GM12878 (cell line): ENCODE data around the gene SEMA3G.

Source experiments
- CTCF ChIP-seq, 3 experiments: IDR thresholded peaks in 2 of 3; conservative IDR thresholded peaks in 1 of 3; 2 replicates each; pipeline ENCODE4 v1.5.1; 2011; ENCODE audit warnings: low read depth in 3 of 3, low read length in 3 of 3, mild to moderate bottlenecking in 3 of 3, control low read depth in 2 of 3, moderate library complexity in 2 of 3, inconsistent platforms in 1 of 3, mixed read lengths in 1 of 3; ENCODE audit not compliant: control insufficient read depth in 2 of 3, insufficient read depth in 1 of 3; ENCODE audit errors: extremely low read depth in 1 of 3
- EZH2 ChIP-seq: IDR thresholded peaks from 2 replicates; pipeline ENCODE4 v1.6.1; 2012; ENCODE audit warnings: low read depth, mild to moderate bottlenecking, control low read depth, inconsistent platforms, low read length, borderline replicate concordance; ENCODE audit not compliant: control insufficient read depth
- POLR2A ChIP-seq: IDR thresholded peaks from 2 replicates; pipeline ENCODE4 v1.6.1; 2011; ENCODE audit warnings: low read depth, mild to moderate bottlenecking, low read length
- USF1 ChIP-seq: IDR thresholded peaks from 2 replicates; pipeline ENCODE4 v1.6.1; 2011; ENCODE audit warnings: borderline replicate concordance, low read depth, mild to moderate bottlenecking, moderate library complexity, mixed read lengths, low read length; ENCODE audit not compliant: insufficient read depth; ENCODE audit errors: extremely low read length

DNA sequence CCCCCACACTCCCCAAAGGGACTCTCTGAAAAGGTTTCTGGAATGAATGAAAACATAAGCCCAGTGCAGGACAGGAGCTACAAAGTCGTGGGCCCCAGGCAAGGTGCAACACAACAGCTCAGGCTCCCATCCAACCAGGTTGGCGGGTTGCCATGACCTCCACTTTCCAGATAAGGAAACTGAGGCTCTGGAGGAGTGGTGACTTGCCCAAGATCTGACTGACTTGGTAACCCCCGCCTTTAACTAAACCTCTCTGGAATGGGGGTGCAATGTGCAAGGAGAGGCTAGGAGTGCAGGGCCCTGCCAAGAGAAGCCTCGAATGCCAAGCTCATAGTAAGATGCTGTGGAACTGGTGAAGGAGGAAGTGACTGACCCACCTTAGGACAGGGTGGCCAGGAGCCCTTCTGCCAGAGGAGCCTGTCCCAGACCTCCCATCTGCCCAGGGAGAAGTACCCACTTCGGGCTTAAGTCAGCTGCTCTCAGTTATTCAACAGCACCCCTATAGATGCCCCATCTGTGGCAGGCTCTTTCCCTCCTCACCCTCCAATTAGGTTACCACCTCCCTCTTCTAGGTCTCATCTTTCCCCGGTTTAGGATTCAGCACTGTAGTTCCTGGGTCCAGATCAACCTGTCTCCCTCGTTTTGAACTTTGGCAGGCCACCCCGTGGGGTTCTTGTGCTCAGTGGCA lies 9.5 kb upstream of the SEMA3G start:
- TF ChIP-seq USF1: no peak
- no peak for TF ChIP-seq POLR2A
- TF ChIP-seq EZH2: no peak
- no peak for TF ChIP-seq CTCF (IDR thresholded peaks at IDR 0.05 in 2 of 3, conservative IDR thresholded peaks at IDR 0.05 in 1 of 3; ENCODE audit: control insufficient read depth in 2 of 3, extremely low read depth in 1 of 3, insufficient read depth in 1 of 3, low read depth in 3 of 3, low read length in 3 of 3)
